Superior temporal gyrus (tissue), 1 donor: ENCODE results near the gene LDLRAP1.
"Not testable (repeated sequence)": the region's sequence is repeated elsewhere in the genome, so short reads cannot be mapped to it uniquely, and the experiment has no call there.

Experiments used
- DNase-seq: peaks from one replicate; pipeline ENCODE4 v3.0.0-alpha.2; 2016; ENCODE audit errors: extremely low spot score

The LDLRAP1 gene

DNA sequence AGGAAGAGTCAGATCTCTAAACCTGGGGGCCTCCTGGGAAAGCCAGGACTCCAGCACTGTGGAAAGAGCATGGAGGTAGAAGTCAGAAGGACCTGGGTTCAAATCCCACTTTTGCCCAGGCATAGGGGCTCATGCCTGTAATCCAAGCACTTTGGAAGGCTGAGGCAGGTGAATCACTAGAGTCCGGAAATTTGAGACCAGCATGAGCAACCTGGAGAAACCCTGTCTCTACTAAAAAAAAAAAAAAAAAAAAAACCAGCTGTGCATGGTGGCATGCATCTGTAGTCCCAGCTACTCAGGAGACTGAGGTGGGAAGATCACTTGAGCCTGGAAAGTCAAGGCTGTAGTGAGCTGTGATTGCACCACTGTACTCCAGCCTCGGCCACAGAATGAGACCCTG is 31.8 kb downstream of the LDLRAP1 start:
- DNase-seq, result no peak

DNA sequence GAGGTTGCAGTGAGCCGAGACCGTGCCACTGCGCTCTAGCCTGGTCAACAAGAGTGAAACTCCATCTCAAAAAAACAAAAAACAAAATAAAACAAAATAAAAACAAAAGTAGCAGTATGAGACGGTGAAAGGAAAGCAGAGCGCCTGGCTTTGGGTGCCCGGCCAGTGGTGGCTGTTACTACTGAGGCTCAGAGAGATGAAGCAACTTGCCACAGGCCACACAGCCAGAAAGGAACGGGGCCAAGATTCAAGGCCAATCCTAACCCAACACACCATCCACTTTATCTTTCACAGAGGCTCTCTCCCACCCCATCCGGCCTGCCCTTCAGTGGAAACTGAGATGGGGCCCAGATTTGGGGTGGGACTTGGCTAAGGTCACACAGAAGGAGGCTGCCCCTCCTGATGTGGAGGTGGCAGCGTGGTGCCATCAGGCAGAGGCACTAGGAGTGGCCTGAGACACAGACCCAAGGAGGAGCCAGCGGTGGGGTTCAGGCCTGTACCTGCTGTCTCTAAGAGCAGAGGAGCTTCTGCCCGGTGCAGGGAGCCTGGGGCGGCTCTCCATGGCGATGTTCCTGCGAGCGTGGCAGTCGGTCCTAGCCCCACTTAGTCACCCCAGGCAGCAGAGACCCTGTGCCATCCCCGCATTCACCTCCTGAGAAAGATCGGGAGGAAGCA is 33.2 kb downstream of the LDLRAP1 start:
- DNase-seq, result no peak

DNA sequence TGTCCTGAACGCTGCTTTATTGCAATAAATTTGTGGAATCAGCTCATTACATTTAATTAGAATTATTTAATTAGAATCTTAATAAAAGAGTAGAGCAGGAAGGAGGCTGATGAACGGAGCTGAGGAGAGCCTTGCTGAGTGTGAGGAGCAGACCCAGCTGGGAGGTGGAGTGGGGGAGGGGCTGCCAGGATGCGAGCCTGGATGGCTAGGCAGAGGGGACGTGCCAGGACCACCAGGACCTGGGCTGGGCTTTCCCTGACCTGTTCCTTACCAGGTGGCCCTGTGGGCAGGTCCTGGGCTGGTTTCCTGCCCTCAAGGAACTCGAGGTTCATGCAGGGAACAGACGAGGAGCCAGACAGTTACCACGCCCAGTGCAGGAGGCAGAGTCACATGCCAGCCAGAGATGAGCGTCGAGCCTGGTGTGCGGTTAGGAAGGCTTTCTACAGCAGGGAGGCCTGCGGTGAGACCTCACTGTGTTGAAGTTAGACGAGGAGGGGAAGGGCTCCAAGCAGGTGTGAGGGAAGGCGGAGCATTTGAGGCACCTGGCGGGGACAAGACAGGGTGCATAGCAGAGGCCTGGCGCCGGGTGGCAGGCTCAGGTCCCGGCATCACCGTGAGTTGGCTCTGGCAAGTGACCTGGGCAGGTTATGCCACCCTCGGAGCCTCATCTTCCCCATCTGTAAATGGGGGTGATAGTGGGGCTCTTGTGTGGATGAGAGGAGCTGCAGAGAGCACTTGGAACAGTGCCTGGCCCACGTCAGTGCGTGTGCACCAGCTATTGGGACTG is 33.9 kb downstream of the LDLRAP1 start:
- DNase-seq, result no peak

DNA sequence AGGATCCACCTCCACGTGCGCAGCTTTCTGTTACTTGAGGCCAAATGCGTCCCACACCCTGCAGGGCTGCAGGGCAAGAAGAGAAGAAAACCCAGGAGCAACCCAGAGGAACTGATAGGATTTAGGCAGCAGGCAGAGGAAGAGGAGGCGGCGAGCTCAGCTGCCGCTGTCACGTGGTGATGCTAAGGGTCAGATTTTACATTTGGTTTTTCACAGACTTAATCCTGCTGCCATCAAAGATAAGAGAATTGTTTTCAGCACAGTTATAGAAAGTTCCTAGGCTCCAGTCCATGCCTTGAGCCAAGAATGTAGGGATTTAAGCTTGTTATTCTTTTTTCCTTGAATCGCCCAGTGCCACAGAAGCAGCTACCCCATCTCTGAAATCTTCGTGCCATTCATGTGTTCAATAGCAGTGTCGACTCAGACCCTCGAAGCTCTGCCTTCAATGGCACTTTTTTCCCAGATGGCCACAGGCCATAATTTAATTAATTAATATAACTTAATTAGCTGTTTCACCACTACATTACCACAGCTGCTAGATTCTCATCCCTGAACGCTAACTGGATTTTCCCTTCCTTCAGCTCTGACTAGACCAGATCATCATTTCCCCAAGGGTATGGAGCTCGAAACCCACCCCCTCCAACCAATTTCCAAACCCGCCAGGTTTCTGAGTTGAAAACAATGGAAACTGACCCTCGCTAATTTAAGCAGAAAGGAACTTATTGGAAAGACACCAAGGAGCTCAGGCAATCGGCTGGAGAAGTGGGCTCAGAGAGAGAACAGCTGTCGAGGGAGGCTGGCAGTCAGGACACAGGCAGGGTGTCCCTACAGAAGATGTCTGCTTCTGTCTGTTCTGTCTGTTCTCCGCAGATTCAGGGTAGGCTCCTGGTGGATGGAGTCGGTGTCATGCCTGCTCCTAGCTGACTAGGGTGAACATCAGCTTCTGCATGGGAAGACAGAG is 36.2 kb downstream of the LDLRAP1 start:
- DNase-seq, result no peak

DNA sequence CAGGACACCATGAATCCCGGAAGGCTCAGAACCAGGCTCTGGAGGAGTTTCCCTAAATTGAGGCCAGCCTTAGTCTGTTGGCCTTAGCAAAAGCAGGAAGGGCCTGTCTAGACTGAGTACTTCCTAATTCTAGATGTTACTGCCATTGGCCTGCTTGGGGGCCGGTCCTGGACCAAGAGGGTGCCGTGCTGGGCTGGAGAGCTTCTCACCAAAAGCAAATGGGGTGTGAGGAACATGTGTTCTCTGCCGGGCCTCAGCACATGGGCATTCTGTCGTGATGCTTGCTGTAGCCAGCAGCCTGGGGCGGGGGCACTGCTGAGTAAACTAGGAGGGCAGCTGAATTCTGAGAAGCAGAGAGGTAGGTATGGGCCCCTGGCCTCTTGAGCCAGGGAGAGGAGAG is 37.5 kb downstream of the LDLRAP1 start:
- DNase-seq, result no peak

DNA sequence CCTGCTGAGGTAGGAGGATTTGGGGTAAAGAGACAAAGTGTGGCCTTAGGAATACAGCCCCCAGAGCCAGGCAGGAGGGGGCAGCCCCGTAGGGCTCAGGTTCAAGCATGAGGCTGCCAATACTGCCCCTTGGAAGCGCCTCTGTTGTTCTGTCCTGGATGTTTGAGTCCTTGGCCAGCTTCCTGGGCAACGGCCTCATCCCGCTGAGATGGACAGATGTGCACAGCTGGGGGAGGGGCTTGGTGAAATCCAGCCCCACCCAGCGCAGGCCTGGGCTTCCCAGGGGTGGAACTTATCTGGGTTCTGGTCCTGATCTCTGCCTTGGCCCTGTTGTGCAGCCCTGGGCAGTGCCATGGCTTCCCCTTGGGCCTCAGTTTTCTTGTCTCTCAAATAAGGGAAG is 38.4 kb downstream of the LDLRAP1 start:
- DNase-seq, result no peak

DNA sequence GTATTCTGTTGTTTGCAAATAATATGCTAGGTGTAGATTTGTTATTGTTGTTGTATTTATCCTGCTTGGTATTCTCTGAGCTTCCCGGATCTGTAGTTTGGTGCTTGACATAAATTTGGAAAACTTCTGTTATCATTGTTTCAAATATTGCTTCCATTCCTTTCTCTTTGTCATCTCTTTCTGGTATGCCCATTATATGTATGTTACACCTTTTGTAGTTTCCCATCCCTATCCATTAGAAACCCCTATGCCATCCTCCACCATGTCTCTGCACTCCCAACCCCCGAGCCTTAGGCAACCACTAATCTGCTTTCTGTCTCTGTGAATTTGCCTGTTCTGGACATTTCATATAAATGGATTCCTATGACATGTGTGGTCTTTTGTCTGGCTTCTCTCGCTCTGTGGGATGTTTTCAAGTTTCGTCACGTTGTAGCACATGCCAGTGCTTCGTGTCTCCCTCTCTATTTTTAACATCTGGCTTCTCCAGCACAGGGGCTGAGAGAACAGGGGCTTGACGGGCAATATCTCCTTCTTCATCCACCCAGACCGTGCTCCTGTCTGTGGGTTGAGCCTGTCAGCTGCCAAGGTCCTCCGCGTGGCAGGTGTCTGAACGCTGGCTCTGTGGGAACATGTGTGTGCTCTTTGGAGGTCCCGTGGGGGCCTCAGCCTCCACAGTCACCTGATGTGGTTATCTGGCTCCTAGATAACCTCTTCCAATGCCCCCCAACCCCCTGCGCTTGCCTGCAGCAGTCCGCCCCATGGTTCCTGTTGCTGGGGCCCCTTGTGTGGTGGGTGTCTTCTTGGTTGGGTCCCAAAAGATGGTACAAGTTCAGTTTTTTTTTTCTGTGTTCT is 40.3 kb downstream of the LDLRAP1 start:
- no peak for DNase-seq

DNA sequence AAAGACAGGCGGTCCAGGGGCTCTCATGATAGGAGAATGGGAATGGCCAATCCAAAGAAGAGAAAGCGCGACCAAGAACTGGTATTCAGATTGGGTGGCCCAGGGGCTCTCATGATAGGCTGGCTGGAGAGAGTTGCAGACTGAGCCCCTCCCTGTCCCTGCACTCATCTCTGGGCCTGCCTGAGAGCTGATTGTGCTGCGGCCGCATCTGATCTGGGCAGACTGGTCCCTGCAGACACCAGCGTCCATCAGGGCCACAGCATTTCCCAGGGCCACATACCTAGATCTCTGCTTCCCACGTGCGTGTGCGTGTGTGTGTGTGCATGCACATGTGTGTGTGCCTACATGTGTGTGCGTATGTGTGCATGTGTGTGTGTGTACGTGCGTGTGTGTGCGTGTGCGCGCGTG is 42.8 kb downstream of the LDLRAP1 start:
- no peak for DNase-seq

DNA sequence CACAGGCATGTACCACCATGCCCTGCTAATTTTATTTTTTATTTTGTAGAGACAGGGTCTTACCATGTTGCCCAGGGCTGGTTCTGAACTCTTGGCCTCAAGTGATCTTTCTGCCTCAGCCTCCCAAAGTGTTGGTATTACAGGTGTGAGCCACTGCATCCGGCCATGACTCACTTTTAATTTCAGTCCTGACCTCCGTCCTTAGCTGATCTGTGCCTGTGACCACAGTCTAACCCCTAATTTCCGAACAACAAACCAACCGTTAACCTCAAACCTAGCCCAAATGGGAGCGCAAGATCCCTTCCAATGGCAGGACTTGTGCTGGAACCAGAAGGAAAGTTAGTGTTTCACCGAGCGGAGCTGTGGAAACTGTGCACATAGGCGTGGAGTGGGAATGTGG is 43.9 kb downstream of the LDLRAP1 start:
- DNase-seq, result no peak

DNA sequence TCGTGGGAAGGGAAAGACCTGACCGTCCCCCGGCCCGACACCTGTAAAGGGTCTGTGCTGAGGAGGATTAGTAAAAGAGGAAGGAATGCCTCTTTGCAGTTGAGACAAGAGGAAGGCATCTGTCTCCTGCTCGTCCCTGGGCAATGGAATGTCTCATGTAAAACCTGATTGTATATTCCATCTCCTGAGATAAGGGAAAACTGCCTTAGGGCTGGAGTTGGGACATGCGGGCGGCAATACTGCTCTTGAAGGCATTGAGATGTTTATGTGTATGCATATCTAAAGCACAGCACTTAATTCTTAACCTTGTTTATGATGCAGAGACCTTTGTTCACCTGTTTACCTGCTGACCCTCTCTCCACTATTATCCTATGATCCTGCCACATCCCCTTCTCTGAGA is 44.8 kb downstream of the LDLRAP1 start:
- DNase-seq, result not testable (repeated sequence)

DNA sequence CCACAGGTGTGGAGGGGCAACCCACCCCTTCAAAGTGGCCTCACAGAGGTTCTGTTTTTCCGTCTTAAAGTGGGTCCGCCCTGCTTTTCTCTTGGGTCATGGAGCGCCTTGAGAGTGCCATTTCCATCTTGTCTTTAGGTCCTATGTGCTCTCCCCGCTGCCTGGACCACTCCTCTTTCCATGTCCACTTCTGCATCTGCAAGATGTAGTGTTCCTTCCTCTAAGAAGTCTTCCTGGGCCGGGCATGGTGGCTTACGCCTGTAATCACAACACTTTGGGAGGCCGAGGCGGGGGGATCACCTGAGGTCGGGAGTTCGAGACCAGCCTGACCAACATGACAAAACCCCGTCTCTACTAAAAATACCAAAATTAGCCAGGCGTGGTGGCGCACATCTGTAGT is 45.4 kb downstream of the LDLRAP1 start:
- not testable (repeated sequence) for DNase-seq

DNA sequence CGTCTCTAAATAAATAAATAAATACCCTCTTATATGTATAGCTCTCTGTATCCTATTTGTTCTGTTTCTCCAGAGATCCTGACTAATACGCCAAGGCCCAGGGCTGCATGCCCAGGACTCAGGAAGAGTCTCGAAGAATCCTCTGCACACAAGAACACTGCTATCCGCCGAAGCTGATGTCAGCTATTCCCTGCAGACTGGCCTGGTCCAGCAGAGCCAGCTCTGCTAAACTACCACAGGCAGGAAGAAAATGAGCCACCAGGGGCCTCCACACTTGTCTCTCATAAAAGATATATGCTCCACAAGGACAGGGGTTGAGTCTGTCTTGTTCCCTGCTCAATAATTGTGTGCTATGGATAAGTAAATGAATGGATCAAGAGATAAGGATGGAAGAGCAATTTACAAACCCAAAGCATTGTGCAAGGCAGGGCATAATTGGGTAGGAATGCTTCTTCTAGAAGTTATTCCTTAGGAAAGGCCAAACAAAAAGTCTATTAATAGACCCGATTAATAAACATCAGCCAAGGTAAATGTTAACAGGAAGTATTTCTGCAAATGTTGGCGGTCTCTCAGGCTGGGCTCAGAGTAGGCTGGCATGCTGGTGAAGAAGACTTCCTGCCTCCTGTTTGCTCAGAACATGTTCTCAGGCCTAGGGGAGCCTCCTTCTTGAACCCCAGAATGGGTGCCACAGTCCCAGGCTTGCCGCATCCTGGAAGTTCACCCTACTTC is 46.9 kb downstream of the LDLRAP1 start:
- DNase-seq, result no peak

DNA sequence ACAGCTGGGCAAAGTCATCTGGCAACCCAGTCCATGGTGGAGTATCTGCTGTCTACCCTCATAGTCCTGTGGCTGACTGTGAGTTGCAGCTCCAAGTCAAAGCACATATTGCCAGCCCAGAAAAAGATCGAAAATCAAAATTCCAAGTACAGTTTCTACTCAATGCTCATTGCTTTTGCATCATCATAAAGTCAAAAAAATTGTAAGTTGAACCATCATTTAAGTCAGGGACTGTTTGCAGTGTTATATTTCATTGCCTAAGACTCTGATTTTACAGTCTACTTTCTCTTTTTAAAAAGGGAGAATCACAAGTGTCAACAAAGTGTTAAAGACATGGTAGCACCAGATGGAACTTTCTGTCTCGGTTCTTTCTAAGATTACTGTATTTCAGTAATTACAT is 50.5 kb downstream of the LDLRAP1 start:
- no peak for DNase-seq

DNA sequence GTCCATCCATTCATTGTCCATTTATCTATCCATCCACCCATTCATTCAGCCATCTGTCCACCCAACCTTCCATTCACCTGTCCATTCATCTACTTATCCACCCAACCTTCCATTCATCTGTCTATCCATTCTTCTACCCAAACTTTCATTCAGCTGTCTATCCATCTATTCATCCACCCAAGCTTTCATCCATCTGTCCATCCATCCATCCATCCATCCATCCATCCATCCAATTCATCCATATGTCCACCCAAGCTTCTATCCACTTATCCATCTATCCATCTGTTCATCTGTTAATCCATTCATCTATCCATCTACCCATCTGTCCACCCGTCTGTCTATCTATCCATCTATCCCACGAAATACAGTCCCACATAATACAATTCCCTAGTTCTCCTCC is 51.6 kb downstream of the LDLRAP1 start:
- no peak for DNase-seq

DNA sequence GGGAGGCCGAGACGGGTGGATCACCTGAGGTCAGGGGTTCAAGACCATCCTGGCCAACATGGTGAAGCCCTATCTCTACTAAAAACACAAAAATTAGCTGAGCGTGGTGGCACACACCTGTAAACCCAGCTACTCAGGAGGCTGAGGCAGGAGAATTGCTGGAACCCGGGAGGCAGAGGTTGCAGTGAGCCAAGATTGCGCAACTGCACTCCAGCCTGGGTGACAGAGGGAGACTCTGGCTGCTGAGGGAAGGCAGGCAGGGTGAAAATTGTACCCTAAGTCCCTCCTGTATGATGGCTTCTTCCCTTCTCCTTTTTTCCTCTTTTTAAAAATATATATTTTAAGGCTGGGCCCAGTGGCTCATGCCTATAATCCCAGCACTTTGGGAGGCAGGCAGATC is 53.2 kb downstream of the LDLRAP1 start:
- not testable (repeated sequence) for DNase-seq

DNA sequence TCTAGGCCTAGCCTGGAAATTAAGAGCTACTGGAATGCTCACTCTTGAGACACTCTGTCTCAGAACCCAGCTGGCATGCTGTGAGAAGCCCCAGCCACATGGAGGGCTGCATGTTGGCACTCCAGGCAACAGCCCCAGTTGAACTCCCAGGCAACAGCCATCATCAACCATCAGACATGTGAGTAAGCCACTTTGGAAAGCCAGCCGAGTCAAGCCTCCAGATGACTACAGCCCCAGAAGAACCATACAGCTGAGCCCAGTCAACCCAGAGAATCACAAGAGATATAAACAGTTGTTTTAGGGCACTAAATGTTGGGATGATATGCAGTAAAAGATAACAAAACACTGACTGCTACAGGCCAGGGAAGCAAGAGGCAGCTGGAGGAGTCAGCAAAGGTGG is 55.5 kb downstream of the LDLRAP1 start:
- no peak for DNase-seq

DNA sequence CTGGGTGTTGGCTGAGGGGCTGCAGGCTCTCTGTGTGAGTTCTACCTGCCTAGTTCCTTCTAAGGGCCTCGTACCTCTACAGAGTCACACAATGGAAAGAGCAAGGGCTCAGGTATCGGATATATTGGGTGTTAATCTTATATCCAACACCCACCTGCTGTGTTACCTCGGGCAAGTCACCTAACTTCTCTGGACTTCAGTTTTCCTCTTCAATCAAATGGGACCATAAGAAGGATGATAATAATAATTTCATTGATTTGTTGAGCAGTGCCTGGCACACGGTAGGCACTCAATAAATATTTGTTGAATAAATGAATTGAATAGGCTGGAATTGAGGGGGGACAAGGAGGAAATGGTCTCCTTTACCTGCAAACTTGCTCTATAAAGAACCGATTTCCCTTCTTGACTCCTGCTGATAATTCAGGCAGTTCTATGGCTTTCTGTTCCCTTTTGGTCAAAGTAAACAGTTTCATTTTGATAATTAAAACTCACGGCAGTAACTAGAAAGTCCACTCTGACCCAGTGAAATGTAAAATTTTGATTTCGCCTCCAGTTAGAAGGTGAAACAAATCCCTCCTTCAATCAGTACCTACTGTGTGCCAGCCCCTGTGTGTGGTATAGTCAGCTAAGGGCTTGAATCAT is 56.7 kb downstream of the LDLRAP1 start:
- DNase-seq, result no peak

DNA sequence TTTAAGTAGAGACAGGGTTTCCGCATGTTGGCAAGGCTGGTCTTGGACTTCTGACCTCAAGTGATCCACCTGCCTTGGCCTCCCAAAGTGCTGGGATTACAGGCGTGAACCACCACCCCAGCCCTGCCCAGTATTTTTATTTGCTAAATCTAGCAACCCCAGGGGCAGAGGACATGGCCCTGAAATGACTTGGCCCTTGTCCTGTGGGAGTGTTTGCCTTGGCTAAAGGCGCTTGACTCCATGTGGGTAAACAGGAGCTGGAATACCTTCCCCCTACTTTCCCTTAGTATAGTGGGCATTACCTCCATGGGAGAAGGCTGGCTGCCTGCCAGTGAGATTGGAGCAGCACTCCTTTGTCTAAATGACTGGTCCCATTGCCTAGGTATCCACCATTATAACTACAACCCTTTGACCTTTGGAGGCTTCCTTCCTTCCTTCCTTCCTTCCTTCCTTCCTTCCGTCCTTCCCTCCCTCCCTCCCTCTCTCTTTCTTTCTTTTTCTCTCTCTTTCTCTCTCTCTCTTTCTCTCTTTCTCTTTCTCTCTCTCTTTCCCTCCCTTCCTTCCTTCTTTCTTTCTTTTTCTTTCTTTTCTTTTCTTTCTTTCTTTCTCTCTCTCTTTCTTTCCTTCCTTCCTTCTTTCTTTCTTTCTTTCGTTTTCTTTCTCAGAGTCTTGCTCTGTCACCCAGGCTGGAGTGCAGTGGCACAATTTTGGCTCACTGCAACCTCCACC is 57.7 kb downstream of the LDLRAP1 start:
- DNase-seq, result not testable (repeated sequence)

DNA sequence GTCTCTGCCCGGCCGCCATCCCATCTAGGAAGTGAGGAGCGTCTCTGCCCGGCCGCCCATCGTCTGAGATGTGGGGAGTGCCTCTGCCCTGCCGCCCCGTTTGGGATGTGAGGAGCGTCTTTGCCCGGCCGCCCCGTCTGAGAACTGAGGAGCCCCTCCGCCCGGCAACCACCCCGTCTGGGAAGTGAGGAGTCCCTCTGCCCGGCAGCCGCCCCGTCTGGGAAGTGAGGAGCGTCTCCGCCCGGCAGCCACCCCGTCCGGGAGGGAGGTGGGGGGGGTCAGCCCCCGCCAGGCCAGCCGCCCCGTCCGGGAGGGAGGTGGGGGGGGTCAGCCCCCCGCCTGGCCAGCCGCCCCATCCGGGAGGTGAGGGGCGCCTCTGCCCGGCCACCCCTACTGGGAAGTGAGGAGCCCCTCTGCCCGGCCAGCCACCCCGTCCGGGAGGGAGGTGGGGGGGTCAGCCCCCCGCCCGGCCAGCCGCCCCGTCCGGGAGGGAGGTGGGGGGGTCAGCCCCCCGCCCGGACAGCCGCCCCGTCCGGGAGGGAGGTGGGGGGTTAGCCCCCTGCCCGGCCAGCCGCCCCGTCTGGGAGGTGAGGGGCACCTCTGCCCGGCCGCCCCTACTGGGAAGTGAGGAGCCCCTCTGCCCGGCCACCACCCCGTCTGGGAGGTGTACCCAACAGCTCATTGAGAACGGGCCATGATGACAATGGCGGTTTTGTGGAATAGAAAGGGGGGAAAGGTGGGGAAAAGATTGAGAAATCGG is 60.6 kb downstream of the LDLRAP1 start:
- DNase-seq, result not testable (repeated sequence)
